A673 (cell line): ENCODE measurements around the gene RNU1-4.
"Not testable (repeated sequence)": the region's sequence is repeated elsewhere in the genome, so short reads cannot be mapped to it uniquely, and the experiment has no call there.

Source experiments
- EZH2 ChIP-seq: fragments of 200-600 bp; sonication (generic); IDR thresholded peaks from 2 replicates; pipeline ENCODE4 v1.6.1; 2017; ENCODE audit warnings: borderline replicate concordance, low read depth, mild to moderate bottlenecking, mixed read lengths, antibody characterized with exemption, low read length; ENCODE audit not compliant: poor library complexity, severe bottlenecking
- TF ChIP-seq, protein P1 (sequence below): fragments of 300-800, 200-600 bp; sonication (generic); conservative IDR thresholded peaks from 2 replicates; pipeline ENCODE4 v1.5.1; 2017; ENCODE audit warnings: low read depth, mild to moderate bottlenecking, antibody characterized with exemption, low read length, moderate library complexity, mixed read lengths

DNA sequence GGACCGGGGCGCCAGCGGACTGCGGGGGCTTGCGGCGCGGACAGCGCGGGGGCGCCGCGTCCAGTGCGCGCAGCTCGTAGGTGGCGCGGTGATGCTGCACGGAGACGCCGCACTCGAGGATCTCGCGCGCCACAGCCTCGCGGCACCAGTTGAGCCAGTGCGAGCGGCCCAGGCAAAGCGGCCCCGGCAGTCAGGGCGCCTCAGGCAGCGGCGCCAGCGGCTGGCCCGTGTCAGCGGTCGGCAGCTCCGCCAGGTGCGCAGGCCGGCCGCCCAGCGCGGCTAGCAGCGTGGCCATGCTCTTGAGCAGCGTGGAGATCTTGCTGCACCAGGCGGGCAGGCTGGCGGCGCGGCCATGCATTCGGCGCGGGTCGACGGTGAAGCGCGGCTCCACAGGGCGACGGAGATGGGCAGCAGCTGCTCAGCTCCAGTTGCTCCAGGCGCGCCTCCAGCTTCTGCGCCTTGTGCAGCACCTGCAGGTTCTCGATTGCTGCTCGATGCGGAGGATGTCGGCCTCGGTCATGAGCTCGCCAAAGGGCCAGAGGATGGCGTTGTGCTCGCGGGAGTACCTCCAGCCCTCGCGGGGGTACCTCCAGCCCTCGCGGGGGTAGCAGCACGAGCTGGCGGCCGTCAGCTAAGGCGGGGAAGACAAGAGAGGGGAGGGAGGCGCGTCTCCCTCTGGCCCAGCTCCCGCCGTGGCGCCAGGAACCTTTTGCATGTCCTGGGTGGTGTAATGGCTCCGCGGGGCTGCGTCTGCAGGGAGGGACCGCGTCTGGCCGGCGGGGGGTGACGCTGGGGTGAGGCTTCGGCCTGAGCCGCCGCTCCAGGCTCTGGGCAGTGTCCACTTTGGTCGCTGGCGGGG is 46.6 kb upstream of the RNU1-4 start:
- TF ChIP-seq, protein P1, sequence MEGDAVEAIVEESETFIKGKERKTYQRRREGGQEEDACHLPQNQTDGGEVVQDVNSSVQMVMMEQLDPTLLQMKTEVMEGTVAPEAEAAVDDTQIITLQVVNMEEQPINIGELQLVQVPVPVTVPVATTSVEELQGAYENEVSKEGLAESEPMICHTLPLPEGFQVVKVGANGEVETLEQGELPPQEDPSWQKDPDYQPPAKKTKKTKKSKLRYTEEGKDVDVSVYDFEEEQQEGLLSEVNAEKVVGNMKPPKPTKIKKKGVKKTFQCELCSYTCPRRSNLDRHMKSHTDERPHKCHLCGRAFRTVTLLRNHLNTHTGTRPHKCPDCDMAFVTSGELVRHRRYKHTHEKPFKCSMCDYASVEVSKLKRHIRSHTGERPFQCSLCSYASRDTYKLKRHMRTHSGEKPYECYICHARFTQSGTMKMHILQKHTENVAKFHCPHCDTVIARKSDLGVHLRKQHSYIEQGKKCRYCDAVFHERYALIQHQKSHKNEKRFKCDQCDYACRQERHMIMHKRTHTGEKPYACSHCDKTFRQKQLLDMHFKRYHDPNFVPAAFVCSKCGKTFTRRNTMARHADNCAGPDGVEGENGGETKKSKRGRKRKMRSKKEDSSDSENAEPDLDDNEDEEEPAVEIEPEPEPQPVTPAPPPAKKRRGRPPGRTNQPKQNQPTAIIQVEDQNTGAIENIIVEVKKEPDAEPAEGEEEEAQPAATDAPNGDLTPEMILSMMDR: not testable (repeated sequence)
- TF ChIP-seq EZH2: not testable (repeated sequence)
